Kidney (tissue), 14 donors: Measurements from ENCODE around the gene GNB1L. TPM values are rescaled to one million over a fixed set of nuclear protein-coding genes. Genes with fewer than 3 reads are reported as not detected.
A peak's percentile ranks its signal among the peaks of the same experiment; 100 is the strongest.

Experiments used
- DNase-seq, 5 donors: peaks; one replicate each; pipeline ENCODE4 v3.0.0-alpha.2; 2013 to 2020
- FAIRE-seq: peaks from 2 replicates; lab custom pipeline; 2012; peaks lifted over from hg19 to GRCh38; lab: Jason Lieb, UNC
- H3K27ac ChIP-seq, 2 donors: one replicate each; pipeline ENCODE4 v1.7.0; 2013; ENCODE audit warnings: low read depth in 2 of 2, low read length in 2 of 2, inconsistent platforms in 1 of 2
- H3K27me3 ChIP-seq: one replicate; pipeline ENCODE4 v1.7.1; 2013; ENCODE audit warnings: low read length, inconsistent platforms; ENCODE audit not compliant: control insufficient read depth, insufficient read depth
- H3K36me3 ChIP-seq, 3 donors: one replicate each; pipeline versions ENCODE4 v1.7.0 to v1.7.1; 2013; ENCODE audit warnings: low read length in 3 of 3, control low read depth in 1 of 3, inconsistent platforms in 1 of 3; ENCODE audit not compliant: insufficient read depth in 3 of 3, control insufficient read depth in 2 of 3
- H3K4me1 ChIP-seq, 3 donors: one replicate each; pipeline versions ENCODE4 v1.7.0 to v1.7.1; 2013; ENCODE audit warnings: low read length in 3 of 3, inconsistent platforms in 1 of 3, low read depth in 1 of 3; ENCODE audit not compliant: control insufficient read depth in 2 of 3, insufficient read depth in 2 of 3
- H3K4me3 ChIP-seq, 3 donors: one replicate each; pipeline versions ENCODE4 v1.7.0 to v1.8.1; 2013; ENCODE audit warnings: low read length in 3 of 3, control low read depth in 1 of 3, inconsistent platforms in 1 of 3
- H3K9ac ChIP-seq, 3 donors: one replicate each; pipeline versions ENCODE4 v1.7.0 to v1.7.1; 2013; ENCODE audit warnings: low read length in 3 of 3, control low read depth in 1 of 3, inconsistent platforms in 1 of 3
- H3K9me3 ChIP-seq, 3 donors: one replicate each; pipeline versions ENCODE4 v1.7.0 to v1.7.1; 2013; ENCODE audit warnings: low read length in 3 of 3, control low read depth in 1 of 3, inconsistent platforms in 1 of 3; ENCODE audit not compliant: control insufficient read depth in 2 of 3, insufficient read depth in 1 of 3
- CTCF ChIP-seq: IDR thresholded peaks from 3 replicates; pipeline ENCODE4 v1.5.1; 2012; ENCODE audit warnings: mild to moderate bottlenecking, moderate library complexity, borderline replicate concordance; ENCODE audit not compliant: insufficient read depth; ENCODE audit errors: extremely low read depth
- intact Hi-C: fragments of 100-400 bp; cut with DNase I; formaldehyde crosslinking; loops from one replicate; pipeline ENCODE4 v1.11.1; 2022
- polyA plus RNA-seq: library from polyadenylated mRNA; stranded (reverse); fragments of 350-450 nt; fragmentation: Illumina TruSeq; extraction: RNeasy Lipid Tissue Mini Kit (QIAGEN cat#74804); gene quantifications from one replicate; pipeline ENCODE4 v1.2.3, GENCODE V29; 2014; ENCODE audit warnings: low read depth, low replicate concordance; ENCODE audit not compliant: insufficient read depth
- total RNA-seq: library from RNA; stranded (reverse); fragmentation: NEBNext Ultra II Directional; extraction: Animal tissue kit (Norgen Biotek cat#: 25700); gene quantifications from one replicate; pipeline ENCODE4 v1.2.1, GENCODE V29; 2021
- donor health status: control.
- donor health status: control.
- donor health status: control.
- donor health status: control.
- donor health status: control.
- donor health status: DM: yes; HTN: yes; CAD: no.
- donor health status: Normal renal cell carcinoma (clear cell type).

Gene GNB1L
- total and polyA plus RNA-seq, 2 donors from 2014 or later, result 4.0 to 4.4 TPM

GRCh38 chr22:19893363-19893762, 38.7 kb upstream of the GNB1L start:
- intact Hi-C loops, result no loop called here
- no peak for FAIRE-seq
- peaks cover 0 to 12% (median 4%) of the 10 kb centered on the region in 3 donors for H3K36me3 ChIP-seq
- peak in 1 of 5 donors; percentile 63 for DNase-seq
- no peak for TF ChIP-seq CTCF
- no peaks in the 10 kb centered on the region for H3K27me3 ChIP-seq
- no peak overlapping the region for H3K27ac ChIP-seq
- H3K9ac ChIP-seq, result no peak overlapping the region
- H3K9me3 ChIP-seq, result no peaks in the 10 kb centered on the region
- H3K4me3 ChIP-seq, result no peak overlapping the region
- peaks cover 0 to 6% (median 0%) of the 10 kb centered on the region in 3 donors for H3K4me1 ChIP-seq

- FAIRE-seq, result no peak
- no peak overlapping the region for H3K4me3 ChIP-seq
- H3K9ac ChIP-seq, result no peak overlapping the region
- no peaks in the 10 kb centered on the region for H3K27me3 ChIP-seq
- no peak overlapping the region for H3K27ac ChIP-seq
- TF ChIP-seq CTCF, result no peak
- intact Hi-C loops, result no loop called here
- H3K9me3 ChIP-seq, result no peaks in the 10 kb centered on the region
- H3K4me1 ChIP-seq, result peaks cover 0 to 6% (median 0%) of the 10 kb centered on the region in 3 donors
- no peak for DNase-seq
- peaks cover 0 to 12% (median 4%) of the 10 kb centered on the region in 3 donors for H3K36me3 ChIP-seq
Measured at GRCh38 chr22:19892925-19893324, 38.3 kb upstream of the GNB1L start.

- DNase-seq, result peak; percentile 62 to 82 (median 71)
- no peak overlapping the region for H3K27ac ChIP-seq
- no peak for TF ChIP-seq CTCF
- FAIRE-seq, result no peak
- no peak overlapping the region for H3K4me3 ChIP-seq
- no peak overlapping the region for H3K9ac ChIP-seq
- H3K9me3 ChIP-seq, result no peaks in the 10 kb centered on the region
- H3K4me1 ChIP-seq, result peaks cover 0 to 6% (median 0%) of the 10 kb centered on the region in 3 donors
- peaks cover 0 to 12% (median 4%) of the 10 kb centered on the region in 3 donors for H3K36me3 ChIP-seq
- no peaks in the 10 kb centered on the region for H3K27me3 ChIP-seq
- intact Hi-C loops, result no loop called here
Measured at GRCh38 chr22:19892257-19892879, 37.7 kb upstream of the GNB1L start.
